Measurements from ENCODE around the gene ME2. TPM values are rescaled to one million over a fixed set of nuclear protein-coding genes. Genes with fewer than 3 reads are reported as not detected.

The ME2 gene
- total RNA-seq (2014; rRNA removed; shearing (Covaris generic)) (39.0 and 43.2 TPM in 2 replicates), total RNA-seq (2022) (62.0 and 64.2 TPM in 2 replicates), Bru-seq, nascent RNA (percentile 75 among the genes with signal in this experiment), BruChase-seq, experiment 1, labeled RNA remaining after a 6-hour chase (percentile 70 among the genes with signal in this experiment), BruChase-seq, experiment 2, labeled RNA remaining after a 2-hour chase (percentile 68 among the genes with signal in this experiment)
- long read RNA-seq, full-length matches to known transcripts: 86 of 111 reads
- long read RNA-seq, partial matches to known transcripts: 8 of 111 reads
- long read RNA-seq, other reads (novel, unspliced or antisense): 17 of 111 reads

- TF ChIP-seq CTCF (conservative IDR thresholded peaks at IDR 0.05; ENCODE audit: low read length) (no peak), EZH2phosphoT487 (IDR thresholded peaks at IDR 0.05; ENCODE audit: borderline replicate concordance, low read depth, low read length) (no peak)
- H3K4me3 ChIP-seq (ENCODE audit: low read depth, low read length, poor library complexity, severe bottlenecking): peak within 1 kb of the TSS; percentile 89
- BruUV-seq (replicated peaks): no TSS peak
- H2AFZ ChIP-seq (ENCODE audit: low read length): peak within 1 kb of the TSS; percentile 64; the same call in 1 of the 2 replicates
- peaks cover 12% of the 10 kb centered on the region for H3K4me1 ChIP-seq (ENCODE audit: insufficient read depth, low read length, poor library complexity, severe bottlenecking)
- H3K4me2 ChIP-seq (ENCODE audit: low read length): peak within 1 kb of the TSS; percentile 95
- peaks cover 14% of the 10 kb centered on the region for H3K36me3 ChIP-seq (ENCODE audit: insufficient read depth, low read length)
- intact Hi-C loops (cut with micrococcal nuclease; ENCODE audit: unreplicated experiment): loop anchor here (2.0 to 10.0 kb wide), 3 partner anchors 89 to 316 kb away; partner anchors contain the start of genes ELAC1, MEX3C and SMAD4
- ChIA-PET CTCF (ENCODE audit: unreplicated experiment) (no interaction called here), POLR2A (interaction anchor here (0.6 to 1.9 kb wide), 6 partner anchors 10 to 498 kb away, joined by 4 to 11 read pairs (median 5); no protein-coding TSS in a partner anchor)
- H4K20me1 ChIP-seq (ENCODE audit: insufficient read depth, low read length): no peaks in the 10 kb centered on the region
- DNase-seq (ENCODE audit: low spot score): peak; percentile 84
- no peaks in the 10 kb centered on the region for H3K9me2 ChIP-seq (ENCODE audit: insufficient read depth, low read length)
- peaks cover 42% of the 10 kb centered on the region for H3K79me2 ChIP-seq (ENCODE audit: insufficient read depth, low read depth, low read length)
- H3K9me3 ChIP-seq (ENCODE audit: low read length): no peaks in the 10 kb centered on the region
- peak within 1 kb of the TSS; percentile 76 for H3K27ac ChIP-seq (ENCODE audit: low read depth, low read length, poor library complexity, severe bottlenecking)
Observed at GRCh38 chr18:50878345-50879301, at the start of gene ME2. Gene ME2, plus strand, starts transcription at chr18:50879118. Its CDS starts 16,703 bp downstream, at chr18:50895821.

GRCh38 chr18:50829644-50830043 is 49.3 kb upstream of the ME2 start:
- no peaks in the 10 kb centered on the region for H4K20me1 ChIP-seq (ENCODE audit: insufficient read depth, low read length)
- no peaks in the 10 kb centered on the region for H3K79me2 ChIP-seq (ENCODE audit: insufficient read depth, low read depth, low read length)
- H3K4me1 ChIP-seq (ENCODE audit: insufficient read depth, low read length, poor library complexity, severe bottlenecking): peaks cover 21% of the 10 kb centered on the region
- no peak for DNase-seq (ENCODE audit: low spot score)
- H3K9me2 ChIP-seq (ENCODE audit: insufficient read depth, low read length): no peaks in the 10 kb centered on the region
- no peaks in the 10 kb centered on the region for H3K9me3 ChIP-seq (ENCODE audit: low read length)
- no peaks in the 10 kb centered on the region for H3K36me3 ChIP-seq (ENCODE audit: insufficient read depth, low read length)
- H2AFZ ChIP-seq (ENCODE audit: low read length): no peak overlapping the region
- intact Hi-C loops (cut with micrococcal nuclease; ENCODE audit: unreplicated experiment): loop anchor here (10.0 kb wide), 1 partner anchor 135 kb away; the partner anchor contains the start of gene ELAC1
- ChIA-PET POLR2A (no interaction called here), CTCF (ENCODE audit: unreplicated experiment) (no interaction called here)
- H3K4me3 ChIP-seq (ENCODE audit: low read depth, low read length, poor library complexity, severe bottlenecking): no peak overlapping the region
- TF ChIP-seq CTCF (conservative IDR thresholded peaks at IDR 0.05; ENCODE audit: low read length) (no peak), EZH2phosphoT487 (IDR thresholded peaks at IDR 0.05; ENCODE audit: borderline replicate concordance, low read depth, low read length) (no peak)
- no TSS peak for BruUV-seq (replicated peaks)
- H3K27ac ChIP-seq (ENCODE audit: low read depth, low read length, poor library complexity, severe bottlenecking): no peak overlapping the region
- H3K4me2 ChIP-seq (ENCODE audit: low read length): no peak overlapping the region

All from OCI-LY7 (cell line).